Endodermal cell (in vitro differentiated cells): Measurements from ENCODE around the gene MICALL1. TPM values are rescaled to one million over a fixed set of nuclear protein-coding genes. Genes with fewer than 3 reads are reported as not detected.
A peak's percentile ranks its signal among the peaks of the same experiment; 100 is the strongest.

Experiments
- DNase-seq: peaks from one replicate; pipeline ENCODE4 v3.0.0-alpha.2; 2017
- H3K27ac ChIP-seq: 2 replicates; pipeline ENCODE4 v1.5.1; 2013; ENCODE audit warnings: mild to moderate bottlenecking, low read depth, low read length, moderate library complexity
- H3K27me3 ChIP-seq: 2 replicates; pipeline ENCODE4 v1.6.1; 2013; ENCODE audit warnings: mild to moderate bottlenecking, low read length, moderate library complexity; ENCODE audit not compliant: insufficient read depth, control insufficient read depth, poor library complexity, severe bottlenecking
- H3K36me3 ChIP-seq: 2 replicates; pipeline ENCODE4 v1.7.0; 2013; ENCODE audit warnings: mild to moderate bottlenecking, low read length, moderate library complexity; ENCODE audit not compliant: control insufficient read depth, insufficient read depth
- H3K4me1 ChIP-seq: one replicate; pipeline ENCODE4 v1.7.0; 2013; ENCODE audit warnings: low read length; ENCODE audit not compliant: control insufficient read depth, insufficient read depth
- H3K4me3 ChIP-seq: 2 replicates; pipeline ENCODE4 v1.5.1; 2013; ENCODE audit warnings: mild to moderate bottlenecking, low read length, moderate library complexity
- H3K9ac ChIP-seq: 2 replicates; pipeline ENCODE4 v1.6.1; 2013; ENCODE audit warnings: mild to moderate bottlenecking, low read length, moderate library complexity; ENCODE audit not compliant: poor library complexity, severe bottlenecking; ENCODE audit errors: extremely low read depth
- H3K9me3 ChIP-seq: 2 replicates; pipeline ENCODE4 v1.6.1; 2013; ENCODE audit warnings: mild to moderate bottlenecking, low read length, moderate library complexity; ENCODE audit not compliant: control insufficient read depth
- H3K27ac Mint-ChIP-seq: 2 replicates; pipeline ENCODE4 v1.8.0; 2020; ENCODE audit warnings: mixed read lengths
- H3K27me3 Mint-ChIP-seq: 2 replicates; pipeline ENCODE4 v1.8.0; 2021; ENCODE audit warnings: mild to moderate bottlenecking, mixed read lengths; ENCODE audit not compliant: insufficient read depth
- H3K36me3 Mint-ChIP-seq: 2 replicates; pipeline ENCODE4 v1.8.0; 2020; ENCODE audit warnings: low read depth, mixed read lengths
- H3K4me1 Mint-ChIP-seq: 2 replicates; pipeline ENCODE4 v1.8.0; 2020; ENCODE audit warnings: mixed read lengths
- H3K4me3 Mint-ChIP-seq: 2 replicates; pipeline ENCODE4 v1.8.0; 2020; ENCODE audit warnings: mild to moderate bottlenecking, moderate library complexity, mixed read lengths
- H3K9me3 Mint-ChIP-seq: 2 replicates; pipeline ENCODE4 v1.8.0; 2020; ENCODE audit warnings: mild to moderate bottlenecking, mixed read lengths
- WGBS, 2 experiments: methylation state at CpG; one replicate each; pipeline versions ENCODE4 v1.1.5 to v1.1.7; 2013; ENCODE audit warnings: missing lambda C conversion rate in 2 of 2, mixed read lengths in 1 of 2; ENCODE audit not compliant: insufficient coverage in 1 of 2, insufficient read length in 1 of 2; 5-methylcytosine and 5-hydroxymethylcytosine counted together
- total RNA-seq, 2 donors: library from RNA; stranded (reverse); fragmentation: NEBNext Ultra II Directional in 1 of 2; extraction: Animal tissue kit (Norgen Biotek cat#: 25700) in 1 of 2; gene quantifications; 2 replicates in 1 of 2; 3 replicates in 1 of 2; pipeline ENCODE4 v1.2.1, GENCODE V29; 2021
- TF ChIP-seq, protein P1 (sequence below): fragments of 200-600 bp; sonication (generic); conservative IDR thresholded peaks from 2 replicates; pipeline ENCODE4 v1.5.0; 2021; ENCODE audit warnings: antibody characterized with exemption, mild to moderate bottlenecking

Gene MICALL1
- total RNA-seq, 2 donors from 2014 or later = 33.5 to 36.6 TPM

DNA sequence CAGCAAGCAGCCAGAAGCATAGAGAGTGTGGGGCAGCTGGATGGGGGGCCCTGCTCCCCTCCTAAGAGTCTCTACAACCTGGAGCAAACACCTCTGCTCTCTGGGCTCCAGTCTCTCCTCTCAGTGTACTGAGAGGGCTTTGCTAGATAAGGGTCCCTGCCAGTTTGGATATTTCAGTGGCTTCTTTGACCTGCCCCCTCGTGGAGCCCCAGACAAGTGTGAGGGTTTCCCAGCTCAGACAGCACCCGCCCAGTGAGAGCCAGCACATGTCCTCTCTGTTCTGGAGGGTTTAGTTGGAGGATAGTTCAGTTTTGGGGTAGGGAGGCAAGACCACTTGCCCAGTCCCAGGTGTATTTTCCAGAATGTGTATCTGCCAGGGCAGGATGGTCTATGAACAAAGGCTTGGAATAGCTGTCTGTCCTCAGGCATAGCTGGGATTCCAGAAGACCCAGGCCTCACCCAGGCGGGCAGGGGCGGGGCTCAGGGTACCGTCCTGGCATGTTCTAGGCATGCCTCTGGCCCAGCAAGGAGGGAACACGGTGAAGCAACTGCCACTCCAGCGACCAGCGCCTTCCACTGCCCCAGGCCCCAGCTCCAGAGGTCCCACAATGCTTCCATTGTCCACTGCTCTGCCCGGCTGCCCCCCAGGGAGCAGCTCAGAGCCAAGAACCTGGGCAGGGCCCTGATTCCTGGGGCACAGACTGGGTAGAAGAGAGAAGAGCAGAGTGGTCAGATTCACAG, 7.5 kb upstream of the MICALL1 start:
- TF ChIP-seq, protein P1, sequence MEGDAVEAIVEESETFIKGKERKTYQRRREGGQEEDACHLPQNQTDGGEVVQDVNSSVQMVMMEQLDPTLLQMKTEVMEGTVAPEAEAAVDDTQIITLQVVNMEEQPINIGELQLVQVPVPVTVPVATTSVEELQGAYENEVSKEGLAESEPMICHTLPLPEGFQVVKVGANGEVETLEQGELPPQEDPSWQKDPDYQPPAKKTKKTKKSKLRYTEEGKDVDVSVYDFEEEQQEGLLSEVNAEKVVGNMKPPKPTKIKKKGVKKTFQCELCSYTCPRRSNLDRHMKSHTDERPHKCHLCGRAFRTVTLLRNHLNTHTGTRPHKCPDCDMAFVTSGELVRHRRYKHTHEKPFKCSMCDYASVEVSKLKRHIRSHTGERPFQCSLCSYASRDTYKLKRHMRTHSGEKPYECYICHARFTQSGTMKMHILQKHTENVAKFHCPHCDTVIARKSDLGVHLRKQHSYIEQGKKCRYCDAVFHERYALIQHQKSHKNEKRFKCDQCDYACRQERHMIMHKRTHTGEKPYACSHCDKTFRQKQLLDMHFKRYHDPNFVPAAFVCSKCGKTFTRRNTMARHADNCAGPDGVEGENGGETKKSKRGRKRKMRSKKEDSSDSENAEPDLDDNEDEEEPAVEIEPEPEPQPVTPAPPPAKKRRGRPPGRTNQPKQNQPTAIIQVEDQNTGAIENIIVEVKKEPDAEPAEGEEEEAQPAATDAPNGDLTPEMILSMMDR = peak; percentile 14
- no peak overlapping the region for H3K4me3 Mint-ChIP-seq
- H3K36me3 Mint-ChIP-seq = no peaks in the 10 kb centered on the region
- no peaks in the 10 kb centered on the region for H3K27me3 ChIP-seq
- no peaks in the 10 kb centered on the region for H3K9me3 ChIP-seq
- peaks cover 41% of the 10 kb centered on the region for H3K4me1 Mint-ChIP-seq
- no peak overlapping the region for H3K4me3 ChIP-seq
- peak; percentile 70 for DNase-seq
- peaks cover 9% of the 10 kb centered on the region for H3K27me3 Mint-ChIP-seq
- H3K27ac ChIP-seq = peak overlapping the region; percentile 16
- peaks cover 37% of the 10 kb centered on the region for H3K4me1 ChIP-seq
- H3K27ac Mint-ChIP-seq = peak overlapping the region; percentile 82
- no peak overlapping the region for H3K9ac ChIP-seq
- no peaks in the 10 kb centered on the region for H3K9me3 Mint-ChIP-seq
- 74 to 84% methylated on average over 5 to 9 of the region's 9 CpGs for WGBS, 2 experiments
- no peaks in the 10 kb centered on the region for H3K36me3 ChIP-seq

DNA sequence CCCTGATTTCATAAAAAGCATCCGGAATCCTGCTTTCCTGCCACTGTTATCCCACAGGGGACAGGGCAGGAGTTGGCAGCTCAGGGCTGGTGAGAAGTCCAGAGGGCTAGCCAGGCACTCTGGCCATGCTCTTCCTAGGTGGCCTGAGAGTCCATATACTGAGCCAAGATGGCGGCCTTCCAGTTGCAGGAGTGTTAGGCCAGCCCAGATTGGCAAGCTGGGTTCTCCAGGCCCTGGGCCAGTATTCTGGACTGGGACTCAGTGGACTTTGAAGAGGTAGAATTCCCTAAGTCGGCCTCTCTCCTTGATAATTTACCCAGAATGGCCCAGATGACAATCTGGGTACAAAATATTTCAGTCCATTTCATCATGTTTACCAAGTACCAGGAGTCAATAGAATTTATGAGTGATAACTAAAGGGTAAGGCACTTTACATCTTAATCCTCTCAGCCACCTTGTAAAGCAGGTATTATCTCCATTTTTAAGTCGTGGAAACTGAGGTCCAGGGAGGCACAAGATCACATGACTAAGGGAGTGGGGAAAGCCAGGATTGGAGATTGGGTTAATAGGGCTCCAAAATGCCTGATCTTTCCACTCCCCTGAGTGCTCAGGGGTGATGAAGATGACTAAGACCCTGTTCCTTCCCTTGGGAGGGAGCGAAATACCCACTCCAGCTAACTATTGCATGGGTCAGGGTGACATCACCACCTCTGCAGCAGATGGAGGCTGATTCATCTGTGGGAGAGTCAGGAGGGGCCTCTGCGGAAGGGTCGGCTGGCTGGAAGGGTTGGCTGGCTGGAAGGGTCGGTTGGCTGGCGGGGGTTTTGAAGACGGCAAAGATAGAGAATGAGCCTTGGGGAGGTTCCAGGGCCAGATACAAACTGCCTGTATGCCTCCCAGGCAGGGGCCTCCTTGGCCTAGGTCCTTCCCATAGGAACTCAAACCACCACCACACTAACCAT, 1.2 kb upstream of the MICALL1 start:
- H3K4me3 ChIP-seq = no peak overlapping the region
- no peaks in the 10 kb centered on the region for H3K36me3 ChIP-seq
- H3K4me1 ChIP-seq = no peaks in the 10 kb centered on the region
- Mint-ChIP-seq H3K36me3 (peaks cover 5% of the 10 kb centered on the region), H3K27ac (peak overlapping the region; percentile 76), H3K4me3 (peak overlapping the region; percentile 62), H3K27me3 (peaks cover 9% of the 10 kb centered on the region), H3K9me3 (no peaks in the 10 kb centered on the region), H3K4me1 (peaks cover 19% of the 10 kb centered on the region)
- no peak overlapping the region for H3K9ac ChIP-seq
- no peaks in the 10 kb centered on the region for H3K27me3 ChIP-seq
- DNase-seq = peak; percentile 74
- 91 to 96% methylated on average over 4 to 10 of the region's 10 CpGs for WGBS, 2 experiments
- peak overlapping the region; percentile 63 for H3K27ac ChIP-seq
- no peaks in the 10 kb centered on the region for H3K9me3 ChIP-seq
- TF ChIP-seq, protein P1 = no peak

DNA sequence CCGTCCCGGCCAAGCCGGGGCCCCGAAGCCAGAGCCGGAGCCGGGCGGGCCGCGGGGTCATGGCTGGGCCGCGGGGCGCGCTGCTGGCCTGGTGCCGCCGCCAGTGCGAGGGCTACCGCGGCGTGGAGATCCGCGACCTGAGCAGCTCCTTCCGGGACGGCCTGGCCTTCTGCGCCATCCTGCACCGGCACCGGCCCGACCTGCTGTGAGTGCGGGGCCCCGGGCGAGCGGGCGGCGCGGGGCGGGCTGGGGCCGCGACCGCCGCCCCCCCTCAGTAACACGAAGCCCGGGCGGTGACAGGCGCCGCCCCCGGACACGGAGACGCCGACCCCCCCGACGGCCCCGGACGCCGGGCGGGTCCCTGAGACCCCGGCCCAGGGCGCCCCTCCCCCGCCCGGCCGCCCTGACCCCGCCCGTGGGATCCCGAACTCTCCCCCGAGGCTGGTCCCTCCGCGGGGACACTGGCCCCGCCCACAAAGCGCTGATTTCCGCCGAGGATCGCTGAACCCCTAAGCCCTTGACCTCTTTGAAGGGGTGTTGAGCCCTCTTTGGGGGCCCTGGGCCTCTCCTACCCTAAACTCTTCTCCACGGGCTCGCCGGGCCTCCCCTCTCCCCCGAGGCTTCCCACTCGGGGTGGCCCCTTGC, 389 bp downstream of the MICALL1 start:
- H3K4me3 ChIP-seq = peak overlapping the region; percentile 82
- Mint-ChIP-seq H3K27me3 (peaks cover 4% of the 10 kb centered on the region), H3K27ac (peak overlapping the region; percentile 74), H3K9me3 (no peaks in the 10 kb centered on the region), H3K4me3 (peak overlapping the region; percentile 75), H3K36me3 (peaks cover 5% of the 10 kb centered on the region), H3K4me1 (peaks cover 34% of the 10 kb centered on the region)
- WGBS, 2 experiments = 2 to 11% methylated on average over 15 to 75 of the region's 75 CpGs
- H3K27ac ChIP-seq = no peak overlapping the region
- no peaks in the 10 kb centered on the region for H3K9me3 ChIP-seq
- no peaks in the 10 kb centered on the region for H3K36me3 ChIP-seq
- TF ChIP-seq, protein P1 = no peak
- no peaks in the 10 kb centered on the region for H3K27me3 ChIP-seq
- peak overlapping the region; percentile 38 for H3K9ac ChIP-seq
- no peak for DNase-seq
- peaks cover 12% of the 10 kb centered on the region for H3K4me1 ChIP-seq
